GM13977 (cell line): ENCODE results near the gene KDM8.

ENCODE experiments used
- DNase-seq: peaks from one replicate; pipeline ENCODE4 v3.0.0; 2012; ENCODE audit warnings: low spot score
- in situ Hi-C: fragments of 300-500 bp; cut with MboI; formaldehyde crosslinking; loops from one replicate; pipeline ENCODE4 v1.12.0; 2022; ENCODE audit warnings: low sequenced_read_pairs, low pct_unique_long_range_greater_than_20kb, mixed read lengths, inconsistent platforms; ENCODE audit not compliant: unreplicated experiment
- TF ChIP-seq, protein P1 (sequence below): IDR thresholded peaks from 2 replicates; pipeline ENCODE4 v1.5.1; 2012; ENCODE audit warnings: mild to moderate bottlenecking, control low read depth; ENCODE audit not compliant: insufficient read depth; ENCODE audit errors: extremely low read depth, missing control alignments

The KDM8 gene

DNA sequence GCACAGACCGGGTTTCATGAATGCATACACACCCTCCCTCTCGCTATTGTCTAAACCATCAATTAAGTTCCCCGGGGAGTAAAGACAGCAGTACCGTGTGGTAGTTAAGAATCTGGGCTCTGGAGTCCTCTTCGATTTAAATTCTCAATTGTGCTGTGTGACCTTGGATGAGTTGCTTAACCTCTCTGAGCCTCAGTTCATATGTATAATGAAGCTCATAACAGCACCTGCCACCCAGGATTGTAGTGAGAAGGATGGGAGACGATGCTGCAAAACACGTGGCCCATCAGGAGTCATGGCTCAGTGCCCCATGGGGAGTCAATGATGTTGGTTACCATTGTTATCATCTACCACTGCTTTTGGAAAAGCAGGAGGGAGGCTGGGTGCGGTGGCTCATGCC lies 34.5 kb upstream of the KDM8 start:
- no peak for DNase-seq
- TF ChIP-seq, protein P1, sequence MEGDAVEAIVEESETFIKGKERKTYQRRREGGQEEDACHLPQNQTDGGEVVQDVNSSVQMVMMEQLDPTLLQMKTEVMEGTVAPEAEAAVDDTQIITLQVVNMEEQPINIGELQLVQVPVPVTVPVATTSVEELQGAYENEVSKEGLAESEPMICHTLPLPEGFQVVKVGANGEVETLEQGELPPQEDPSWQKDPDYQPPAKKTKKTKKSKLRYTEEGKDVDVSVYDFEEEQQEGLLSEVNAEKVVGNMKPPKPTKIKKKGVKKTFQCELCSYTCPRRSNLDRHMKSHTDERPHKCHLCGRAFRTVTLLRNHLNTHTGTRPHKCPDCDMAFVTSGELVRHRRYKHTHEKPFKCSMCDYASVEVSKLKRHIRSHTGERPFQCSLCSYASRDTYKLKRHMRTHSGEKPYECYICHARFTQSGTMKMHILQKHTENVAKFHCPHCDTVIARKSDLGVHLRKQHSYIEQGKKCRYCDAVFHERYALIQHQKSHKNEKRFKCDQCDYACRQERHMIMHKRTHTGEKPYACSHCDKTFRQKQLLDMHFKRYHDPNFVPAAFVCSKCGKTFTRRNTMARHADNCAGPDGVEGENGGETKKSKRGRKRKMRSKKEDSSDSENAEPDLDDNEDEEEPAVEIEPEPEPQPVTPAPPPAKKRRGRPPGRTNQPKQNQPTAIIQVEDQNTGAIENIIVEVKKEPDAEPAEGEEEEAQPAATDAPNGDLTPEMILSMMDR, result no peak
- in situ Hi-C loops, result no loop called here

GRCh38 chr16:27169511-27170071 lies 33.7 kb upstream of the KDM8 start:
- TF ChIP-seq, protein P1, result peak; percentile 26
- in situ Hi-C loops, result loop anchor here (10.0 kb wide), 2 partner anchors 205 to 285 kb away; no protein-coding TSS in a partner anchor
- no peak for DNase-seq

GRCh38 chr16:27171584-27171983 lies 31.7 kb upstream of the KDM8 start:
- in situ Hi-C loops, result loop anchor here (10.0 kb wide), 2 partner anchors 203 to 283 kb away; no protein-coding TSS in a partner anchor
- DNase-seq, result no peak
- TF ChIP-seq, protein P1, result no peak

DNA sequence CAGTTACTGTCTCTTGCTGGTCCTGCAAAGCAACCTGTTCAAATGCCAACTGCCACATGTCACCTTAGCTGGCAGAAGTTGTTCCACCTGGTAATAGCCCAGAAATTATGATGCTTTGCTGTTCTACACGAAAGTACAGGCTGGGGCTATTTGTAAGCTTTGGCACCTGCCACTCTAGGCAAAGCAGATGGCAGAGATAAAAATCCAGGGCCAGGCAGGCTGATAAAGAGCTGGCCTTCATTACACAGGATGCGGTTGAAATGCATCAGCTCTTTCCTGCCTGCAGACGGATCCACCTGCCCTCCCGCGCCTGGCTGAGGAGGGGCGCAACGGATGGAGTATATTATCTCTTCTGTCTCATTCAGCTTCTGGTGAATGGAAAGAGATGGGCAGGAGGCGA lies 29.3 kb upstream of the KDM8 start:
- DNase-seq, result no peak
- in situ Hi-C loops, result loop anchor here (10.0 kb wide), 2 partner anchors 201 to 281 kb away; no protein-coding TSS in a partner anchor
- TF ChIP-seq, protein P1, result no peak

GRCh38 chr16:27174798-27175197 lies 28.5 kb upstream of the KDM8 start:
- in situ Hi-C loops, result loop anchor here (10.0 kb wide), 2 partner anchors 200 to 280 kb away; no protein-coding TSS in a partner anchor
- no peak for DNase-seq
- TF ChIP-seq, protein P1, result no peak

- TF ChIP-seq, protein P1, result no peak
- no peak for DNase-seq
- in situ Hi-C loops, result loop anchor here (10.0 kb wide), 2 partner anchors 199 to 279 kb away; no protein-coding TSS in a partner anchor
Measured at GRCh38 chr16:27175888-27176287, 27.4 kb upstream of the KDM8 start.
